TTC549 (cell line): ENCODE results near the gene TUBA4B.

ENCODE experiments used
- FAIRE-seq: peaks from 2 replicates; lab custom pipeline; 2012; peaks lifted over from hg19 to GRCh38; lab: Jason Lieb, UNC

The TUBA4B gene

GRCh38 chr2:219218732-219219701 is 34.0 kb upstream of the TUBA4B start, which contains the start of gene ABCB6:
TSS of gene ABCB6 (minus strand) at chr2:219218958. CDS start at chr2:219218673, 285 bp downstream.
- FAIRE-seq = no peak

- no peak for FAIRE-seq
Measured at GRCh38 chr2:219219784-219220532, 33.1 kb upstream of the TUBA4B start.

- no peak for FAIRE-seq
Measured at GRCh38 chr2:219220652-219221402, 32.2 kb upstream of the TUBA4B start.

- no peak for FAIRE-seq
Measured at GRCh38 chr2:219221957-219222518, 31.0 kb upstream of the TUBA4B start.

GRCh38 chr2:219223831-219224610 is 29.0 kb upstream of the TUBA4B start:
- FAIRE-seq = no peak

- no peak for FAIRE-seq
Measured at GRCh38 chr2:219225350-219225749, 27.7 kb upstream of the TUBA4B start.

GRCh38 chr2:219228041-219228910 is 24.8 kb upstream of the TUBA4B start:
- no peak for FAIRE-seq

- no peak for FAIRE-seq
Measured at GRCh38 chr2:219228911-219229304, 24.1 kb upstream of the TUBA4B start.

GRCh38 chr2:219229305-219230058 is 23.6 kb upstream of the TUBA4B start, which contains the start of the genes ANKZF1 and ATG9A:
TSS of gene ANKZF1 (plus strand) at chr2:219229806. CDS start at chr2:219230258, 452 bp downstream.
TSS of gene ATG9A (minus strand) at chr2:219229636. CDS start at chr2:219228024, 1,612 bp downstream.
- peak; percentile 89 for FAIRE-seq

- FAIRE-seq = no peak
Measured at GRCh38 chr2:219230059-219230540, 22.9 kb upstream of the TUBA4B start.

- no peak for FAIRE-seq
Measured at GRCh38 chr2:219234331-219234730, 18.7 kb upstream of the TUBA4B start.

- no peak for FAIRE-seq
Measured at GRCh38 chr2:219243291-219243761, 9.7 kb upstream of the TUBA4B start.

- FAIRE-seq = no peak
Measured at GRCh38 chr2:219244789-219245147, 8.3 kb upstream of the TUBA4B start.

- FAIRE-seq = no peak
Measured at GRCh38 chr2:219245148-219245898, 7.7 kb upstream of the TUBA4B start, which contains the start of the genes GLB1L and STK16. TSS of gene GLB1L (minus strand) at chr2:219245444. CDS start at chr2:219243573, 1,871 bp downstream. TSS of gene STK16 (plus strand) at chr2:219245479. CDS start at chr2:219246000, 521 bp downstream.

- FAIRE-seq = no peak
Measured at GRCh38 chr2:219245899-219246230, 7.2 kb upstream of the TUBA4B start.

GRCh38 chr2:219246559-219246958 is 6.5 kb upstream of the TUBA4B start:
- FAIRE-seq = no peak

- FAIRE-seq = no peak
Measured at GRCh38 chr2:219247678-219248642, 5.1 kb upstream of the TUBA4B start.
